ENCODE results near the gene STK32B. TPM values are rescaled to one million over a fixed set of nuclear protein-coding genes. Genes with fewer than 3 reads are reported as not detected.

STK32B gene
- total and polyA plus RNA-seq, 2 of the 4 experiments (the other 2 are of a cell fraction), result 5.5 to 6.3 TPM

GRCh38 chr4:5261866-5262265, 210.6 kb downstream of the STK32B start:
- no CpG with 5 or more reads among the region's 4 CpGs for WGBS, 2 experiments (ENCODE audit: extremely low coverage in 2 of 2, insufficient read length in 1 of 2)
- no TSS peak for BruUV-seq (replicated peaks)
- DNase-seq, result no peak

More at GRCh38 chr4:5261866-5262265, 210.6 kb downstream of the STK32B start:
- Histone ChIP-seq H3K14ac (replicated peaks; ENCODE audit: low read depth, low read length) (no peak overlapping the region), H3K9ac (ENCODE audit: low read depth, low read length) (no peak overlapping the region), H3K23ac (ENCODE audit: low read depth, low read length) (no peak overlapping the region), H3K9me1 (ENCODE audit: insufficient read depth, low read length) (no peaks in the 10 kb centered on the region), H2BK15ac (ENCODE audit: low read depth, low read length) (no peak overlapping the region), H3K27me3 (ENCODE audit: control insufficient read depth, insufficient read depth, low read length) (no peaks in the 10 kb centered on the region), H2BK20ac (ENCODE audit: low read depth, low read length) (no peak overlapping the region), H4K91ac (ENCODE audit: insufficient read depth, low read depth, low read length) (no peak overlapping the region), H4K20me1 (ENCODE audit: insufficient read depth, low read length) (no peaks in the 10 kb centered on the region; the same call in 1 of the 2 replicates), H3K9me3 (ENCODE audit: control insufficient read depth, insufficient read depth, low read length) (no peaks in the 10 kb centered on the region), H3K4me3 (ENCODE audit: insufficient read depth, low read depth, low read length) (no peak overlapping the region), H2AK5ac (ENCODE audit: low read depth, low read length) (no peak overlapping the region), H3K4me1 (ENCODE audit: control insufficient read depth, insufficient read depth, low read length) (no peaks in the 10 kb centered on the region), H3K56ac (ENCODE audit: extremely low read depth, insufficient read depth, low read length) (no peak overlapping the region), H2AK9ac (replicated peaks; ENCODE audit: low read depth, low read length, poor library complexity) (no peak overlapping the region), H3K4ac (ENCODE audit: low read depth, low read length) (no peak overlapping the region), H3K18ac (ENCODE audit: low read depth, low read length) (no peak overlapping the region), H4K5ac (ENCODE audit: low read depth, low read length) (no peak overlapping the region), H2BK5ac (ENCODE audit: low read depth, low read length, poor library complexity, severe bottlenecking) (no peak overlapping the region), H2AFZ (replicated peaks; ENCODE audit: low read length, poor library complexity) (no peak overlapping the region), H3K36me3 (ENCODE audit: control insufficient read depth, insufficient read depth, low read length) (no peaks in the 10 kb centered on the region), H3K27ac (ENCODE audit: insufficient read depth, low read length) (no peak overlapping the region), H3K4me2 (ENCODE audit: low read depth, low read length) (no peak overlapping the region), H3K79me1 (ENCODE audit: low read depth in 1 of 2, low read length in 2 of 2) (no peaks in the 10 kb centered on the region), H2BK120ac (ENCODE audit: low read depth, low read length) (no peak overlapping the region), H4K8ac (ENCODE audit: low read depth in 2 of 2, low read length in 2 of 2) (no peak overlapping the region)
- intact Hi-C loops (cut with micrococcal nuclease) (no loop called here), dilution Hi-C loops (cut with HindIII; ENCODE audit: low sequenced_read_pairs, unreplicated experiment) (no loop called here), in situ Hi-C loops (cut with MboI; ENCODE audit: low sequenced_read_pairs) (no loop called here)
- ATAC-seq (ENCODE audit: low read depth), result no peak
- ChIA-PET CTCF (no interaction called here), POLR2A (ENCODE audit: unreplicated experiment) (no interaction called here)
- TF ChIP-seq RAD21 (IDR thresholded peaks at IDR 0.05; ENCODE audit: low read length) (no peak), CHD1 (IDR thresholded peaks at IDR 0.05; ENCODE audit: low read depth, low read length) (no peak), MAFK (IDR thresholded peaks at IDR 0.05; ENCODE audit: low read depth, low read length) (no peak), FOS (IDR thresholded peaks at IDR 0.05; ENCODE audit: low read depth, low read length) (no peak), POLR2A (IDR thresholded peaks at IDR 0.05; ENCODE audit: low read depth, low read length) (no peak), SMC3 (IDR thresholded peaks at IDR 0.05; ENCODE audit: low read depth, low read length) (no peak), MXI1 (IDR thresholded peaks at IDR 0.05; ENCODE audit: borderline replicate concordance, low read depth, low read length) (no peak), BHLHE40 (IDR thresholded peaks at IDR 0.05; ENCODE audit: low read depth, low read length) (no peak), USF2 (IDR thresholded peaks at IDR 0.05; ENCODE audit: low read depth, low read length) (no peak), NFE2L2 (IDR thresholded peaks at IDR 0.05; ENCODE audit: low read depth, low read length) (no peak), RFX5 (IDR thresholded peaks at IDR 0.05; ENCODE audit: low read depth, low read length) (no peak), CEBPB (IDR thresholded peaks at IDR 0.05; ENCODE audit: low read depth, low read length) (no peak)
- TF ChIP-seq, protein P1, sequence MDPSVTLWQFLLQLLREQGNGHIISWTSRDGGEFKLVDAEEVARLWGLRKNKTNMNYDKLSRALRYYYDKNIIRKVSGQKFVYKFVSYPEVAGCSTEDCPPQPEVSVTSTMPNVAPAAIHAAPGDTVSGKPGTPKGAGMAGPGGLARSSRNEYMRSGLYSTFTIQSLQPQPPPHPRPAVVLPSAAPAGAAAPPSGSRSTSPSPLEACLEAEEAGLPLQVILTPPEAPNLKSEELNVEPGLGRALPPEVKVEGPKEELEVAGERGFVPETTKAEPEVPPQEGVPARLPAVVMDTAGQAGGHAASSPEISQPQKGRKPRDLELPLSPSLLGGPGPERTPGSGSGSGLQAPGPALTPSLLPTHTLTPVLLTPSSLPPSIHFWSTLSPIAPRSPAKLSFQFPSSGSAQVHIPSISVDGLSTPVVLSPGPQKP (IDR thresholded peaks at IDR 0.05; ENCODE audit: borderline replicate concordance, low read depth, low read length), result no peak
